IMR-90 (cell line): ENCODE data around the gene EXOC6B. TPM values are rescaled to one million over a fixed set of nuclear protein-coding genes. Genes with fewer than 3 reads are reported as not detected.

ENCODE experiments used
- ATAC-seq: fragments of 200-7000 bp; cut with Tn5 transposase; 2 replicates; pipeline ENCODE4 v1.9.1; 2020; ENCODE audit warnings: low read depth, mild to moderate bottlenecking, moderate library complexity
- BruUV-seq: library from RNA; stranded (reverse); fragments of 400-500 nt; replicated peaks from 2 replicates; lab custom pipeline; 2021; lab: Mats Ljungman, UMichigan
- CTCF ChIA-PET: fragments of 300-600 bp; formaldehyde crosslinking; extraction: SDS; loops from one replicate; lab custom pipeline; 2021; ENCODE audit warnings: antibody characterized with exemption; lab: Yijun Ruan, JAX
- POLR2A ChIA-PET: fragments of 300-600 bp; sonication (Branson Sonifier 250); formaldehyde crosslinking; loops from one replicate; lab custom pipeline; 2022; ENCODE audit warnings: antibody characterized with exemption; ENCODE audit not compliant: unreplicated experiment; lab: Charles Lee
- DNase-seq: peaks from one replicate; pipeline ENCODE4 v3.0.0; 2013
- H2AFZ ChIP-seq: replicated peaks from 2 replicates; pipeline ENCODE3; 2013; ENCODE audit warnings: low read length, mild to moderate bottlenecking; ENCODE audit not compliant: poor library complexity
- H2AK5ac ChIP-seq: 2 replicates; pipeline ENCODE4 v1.6.1; 2013; ENCODE audit warnings: low read depth, low read length, inconsistent platforms
- H2AK9ac ChIP-seq: replicated peaks from 2 replicates; pipeline ENCODE3; 2013; ENCODE audit warnings: mild to moderate bottlenecking, low read depth, low read length, moderate library complexity; ENCODE audit not compliant: poor library complexity
- H2BK120ac ChIP-seq: 2 replicates; pipeline ENCODE4 v1.6.1; 2013; ENCODE audit warnings: low read depth, low read length, inconsistent platforms
- H2BK15ac ChIP-seq: 3 replicates; pipeline ENCODE4 v1.6.1; 2013; ENCODE audit warnings: low read depth, low read length, inconsistent platforms
- H2BK20ac ChIP-seq: 2 replicates; pipeline ENCODE4 v1.6.1; 2013; ENCODE audit warnings: low read depth, mild to moderate bottlenecking, inconsistent platforms, low read length, moderate library complexity
- H2BK5ac ChIP-seq: 2 replicates; pipeline ENCODE4 v1.6.1; 2013; ENCODE audit warnings: mild to moderate bottlenecking, low read depth, low read length, inconsistent platforms; ENCODE audit not compliant: poor library complexity, severe bottlenecking
- H3K14ac ChIP-seq: replicated peaks from 2 replicates; pipeline ENCODE4 v1.6.1; 2013; ENCODE audit warnings: low read depth, low read length, inconsistent platforms
- H3K18ac ChIP-seq: 2 replicates; pipeline ENCODE4 v1.6.1; 2013; ENCODE audit warnings: low read depth, low read length, control low read depth
- H3K23ac ChIP-seq: 2 replicates; pipeline ENCODE4 v1.6.1; 2013; ENCODE audit warnings: low read depth, low read length, inconsistent platforms
- H3K27ac ChIP-seq: 2 replicates; pipeline ENCODE4 v1.5.1; 2013; ENCODE audit warnings: mild to moderate bottlenecking, control low read depth, low read length; ENCODE audit not compliant: insufficient read depth
- H3K27me3 ChIP-seq: 2 replicates; pipeline ENCODE4 v1.6.1; 2013; ENCODE audit warnings: low read length; ENCODE audit not compliant: control insufficient read depth, insufficient read depth
- H3K36me3 ChIP-seq: 2 replicates; pipeline ENCODE4 v1.6.1; 2013; ENCODE audit warnings: low read length, mixed read lengths; ENCODE audit not compliant: control insufficient read depth, insufficient read depth
- H3K4ac ChIP-seq: 2 replicates; pipeline ENCODE4 v1.6.1; 2013; ENCODE audit warnings: low read depth, low read length, inconsistent platforms
- H3K4me1 ChIP-seq: 2 replicates; pipeline ENCODE4 v1.6.1; 2013; ENCODE audit warnings: low read length, mixed read lengths; ENCODE audit not compliant: control insufficient read depth, insufficient read depth
- H3K4me2 ChIP-seq: 2 replicates; pipeline ENCODE4 v1.6.1; 2013; ENCODE audit warnings: low read depth, mild to moderate bottlenecking, control low read depth, low read length, moderate library complexity
- H3K4me3 ChIP-seq: 2 replicates; pipeline ENCODE4 v1.5.1; 2013; ENCODE audit warnings: low read depth, mild to moderate bottlenecking, control low read depth, low read length, moderate library complexity; ENCODE audit not compliant: insufficient read depth
- H3K56ac ChIP-seq: 2 replicates; pipeline ENCODE4 v1.6.1; 2013; ENCODE audit warnings: low read length, inconsistent platforms; ENCODE audit not compliant: insufficient read depth; ENCODE audit errors: extremely low read depth
- H3K79me1 ChIP-seq, 2 experiments: 2 replicates each; pipeline ENCODE4 v1.6.1; 2013; ENCODE audit warnings: low read length in 2 of 2, inconsistent platforms in 1 of 2, low read depth in 1 of 2
- H3K9ac ChIP-seq: 2 replicates; pipeline ENCODE4 v1.6.1; 2013; ENCODE audit warnings: low read depth, low read length, control low read depth
- H3K9me1 ChIP-seq: 2 replicates; pipeline ENCODE4 v1.6.1; 2013; ENCODE audit warnings: low read length, inconsistent platforms; ENCODE audit not compliant: insufficient read depth
- H3K9me3 ChIP-seq: 2 replicates; pipeline ENCODE4 v1.6.1; 2013; ENCODE audit warnings: low read length; ENCODE audit not compliant: control insufficient read depth, insufficient read depth
- H4K20me1 ChIP-seq: 2 replicates; pipeline ENCODE4 v1.6.1; 2013; ENCODE audit warnings: low read length, inconsistent platforms; ENCODE audit not compliant: insufficient read depth
- H4K5ac ChIP-seq: 2 replicates; pipeline ENCODE4 v1.6.1; 2013; ENCODE audit warnings: mild to moderate bottlenecking, low read depth, low read length, control low read depth
- H4K8ac ChIP-seq, 2 experiments: 2 replicates each; pipeline ENCODE4 v1.6.1; 2013; ENCODE audit warnings: low read depth in 2 of 2, low read length in 2 of 2, control low read depth in 1 of 2, inconsistent platforms in 1 of 2
- H4K91ac ChIP-seq: 2 replicates; pipeline ENCODE4 v1.6.1; 2013; ENCODE audit warnings: low read depth, low read length, inconsistent platforms; ENCODE audit not compliant: insufficient read depth
- BHLHE40 ChIP-seq: fragments of 150-350 bp; IDR thresholded peaks from 2 replicates; pipeline ENCODE4 v1.6.1; 2016; ENCODE audit warnings: mild to moderate bottlenecking, low read depth, low read length
- CEBPB ChIP-seq: IDR thresholded peaks from 2 replicates; pipeline ENCODE4 v1.6.1; 2012; ENCODE audit warnings: low read depth, low read length, improper control_type of control experiment
- CHD1 ChIP-seq: IDR thresholded peaks from 2 replicates; pipeline ENCODE4 v1.6.1; 2012; ENCODE audit warnings: low read depth, low read length, improper control_type of control experiment
- FOS ChIP-seq: fragments of 150-350 bp; IDR thresholded peaks from 2 replicates; pipeline ENCODE4 v1.6.1; 2016; ENCODE audit warnings: low read depth, low read length
- MAFK ChIP-seq: IDR thresholded peaks from 2 replicates; pipeline ENCODE4 v1.6.1; 2012; ENCODE audit warnings: low read depth, low read length, improper control_type of control experiment
- MAZ ChIP-seq: IDR thresholded peaks from 2 replicates; pipeline ENCODE4 v1.6.1; 2012; ENCODE audit warnings: low read depth, mild to moderate bottlenecking, low read length, improper control_type of control experiment, moderate library complexity, borderline replicate concordance
- MXI1 ChIP-seq: IDR thresholded peaks from 2 replicates; pipeline ENCODE4 v1.6.1; 2012; ENCODE audit warnings: low read depth, mild to moderate bottlenecking, low read length, moderate library complexity, borderline replicate concordance
- NFE2L2 ChIP-seq: fragments of 150-350 bp; IDR thresholded peaks from 2 replicates; pipeline ENCODE4 v1.6.1; 2016; ENCODE audit warnings: low read depth, mild to moderate bottlenecking, low read length
- POLR2A ChIP-seq: IDR thresholded peaks from 2 replicates; pipeline ENCODE4 v1.6.1; 2012; ENCODE audit warnings: mild to moderate bottlenecking, low read depth, low read length
- RAD21 ChIP-seq: IDR thresholded peaks from 2 replicates; pipeline ENCODE4 v1.6.1; 2012; ENCODE audit warnings: low read length, improper control_type of control experiment
- RCOR1 ChIP-seq: IDR thresholded peaks from 2 replicates; pipeline ENCODE4 v1.6.1; 2012; ENCODE audit warnings: mild to moderate bottlenecking, low read length, improper control_type of control experiment; ENCODE audit not compliant: insufficient replicate concordance
- RFX5 ChIP-seq: IDR thresholded peaks from 2 replicates; pipeline ENCODE4 v1.8.0; 2012; ENCODE audit warnings: low read depth, mild to moderate bottlenecking, low read length, moderate library complexity
- SMC3 ChIP-seq: fragments of 150-350 bp; IDR thresholded peaks from 2 replicates; pipeline ENCODE4 v1.6.1; 2016; ENCODE audit warnings: low read depth, mild to moderate bottlenecking, antibody characterized with exemption, low read length, moderate library complexity
- WGBS, 2 experiments: methylation state at CpG; one replicate each; pipeline versions ENCODE4 v1.1.5 to v1.1.7; 2013; ENCODE audit warnings: missing lambda C conversion rate in 2 of 2; ENCODE audit not compliant: insufficient read length in 1 of 2; ENCODE audit errors: extremely low coverage in 2 of 2; 5-methylcytosine and 5-hydroxymethylcytosine counted together
- dilution Hi-C: fragments of 300-500 bp; cut with HindIII; formaldehyde crosslinking; loops from one replicate; pipeline ENCODE4 v1.14.3; 2018; ENCODE audit warnings: low sequenced_read_pairs; ENCODE audit not compliant: unreplicated experiment
- in situ Hi-C: fragments of 300-500 bp; cut with MboI; formaldehyde crosslinking; loops from 3 replicates; pipeline ENCODE4 v1.14.3; 2019; ENCODE audit warnings: low sequenced_read_pairs, inconsistent platforms, mixed read lengths
- intact Hi-C: fragments of 100-400 bp; cut with micrococcal nuclease; formaldehyde crosslinking; loops from 2 replicates; pipeline ENCODE4 v1.10.0; 2022
- polyA plus RNA-seq, 3 experiments: library from polyadenylated mRNA; depleted of rRNA; stranded (reverse); fragments of >200 nt; gene quantifications; 2 replicates each; pipeline ENCODE4 v1.2.3, GENCODE V29; 2012; ENCODE audit warnings: low replicate concordance in 1 of 3
- total RNA-seq: library from RNA; depleted of rRNA; stranded (reverse); fragments of >200 nt; gene quantifications from 2 replicates; pipeline ENCODE4 v1.2.3, GENCODE V29; 2012
- TF ChIP-seq, protein P1 (sequence below): fragments of 150-350 bp; IDR thresholded peaks from 2 replicates; pipeline ENCODE4 v1.6.1; 2017; ENCODE audit warnings: mild to moderate bottlenecking, antibody characterized with exemption, low read length, low read depth
- TF ChIP-seq, protein P2 (sequence below): fragments of 150-350 bp; IDR thresholded peaks from 2 replicates; pipeline ENCODE4 v1.6.1; 2016; ENCODE audit warnings: low read depth, mild to moderate bottlenecking, low read length, moderate library complexity, borderline replicate concordance
- TF ChIP-seq, protein P3 (sequence below): conservative IDR thresholded peaks from 2 replicates; pipeline ENCODE4 v1.5.1; 2012; ENCODE audit warnings: mild to moderate bottlenecking, low read depth, low read length, improper control_type of control experiment

The EXOC6B gene
- total and polyA plus RNA-seq, 2 of the 4 experiments (the other 2 are of a cell fraction): 10.2 to 29.4 TPM

DNA sequence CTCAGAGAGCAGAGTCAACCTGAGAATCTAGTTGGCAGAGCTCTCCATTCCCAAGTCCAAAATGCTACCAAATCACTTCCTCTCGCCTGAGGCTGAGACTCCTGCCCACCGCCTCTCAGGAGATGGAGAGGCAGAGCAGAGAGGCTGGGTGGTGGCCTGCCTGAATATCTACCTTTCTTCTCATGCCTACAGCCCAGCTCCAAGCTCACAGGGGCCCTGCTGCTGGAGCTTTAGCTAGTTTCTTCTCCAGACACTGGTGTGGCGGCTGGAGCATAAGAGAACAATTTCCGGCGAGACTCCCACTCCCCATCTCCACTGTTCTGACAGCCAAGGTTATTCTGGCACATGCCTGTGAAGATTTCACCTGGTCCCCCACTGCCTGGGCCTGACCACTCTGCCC lies 670.1 kb downstream of the EXOC6B start:
- Histone ChIP-seq H3K18ac (no peak overlapping the region), H2BK15ac (no peak overlapping the region)
- CTCF ChIA-PET: no interaction called here

More for the DNA sequence above, 670.1 kb downstream of the EXOC6B start:
- dilution Hi-C loops (no loop called here), intact Hi-C loops (no loop called here), in situ Hi-C loops (loop anchor here (10.0 kb wide), 3 partner anchors 231 to 419 kb away; no protein-coding TSS in a partner anchor)
- no peak overlapping the region for H3K4ac ChIP-seq
- POLR2A ChIA-PET: no interaction called here
- H3K27me3 ChIP-seq: peaks cover 73% of the 10 kb centered on the region
- no peak overlapping the region for H2AK5ac ChIP-seq
- H4K5ac ChIP-seq: no peak overlapping the region
- H4K91ac ChIP-seq: no peak overlapping the region
- no peak overlapping the region for H2BK5ac ChIP-seq
- no TSS peak for BruUV-seq
- H3K9me3 ChIP-seq: no peaks in the 10 kb centered on the region
- H4K8ac ChIP-seq: no peak overlapping the region
- no peak overlapping the region for H2BK120ac ChIP-seq
- H3K79me1 ChIP-seq: no peaks in the 10 kb centered on the region
- WGBS, 2 experiments: 84% methylated on average over 3 of the region's 5 CpGs; no CpG with 5 or more reads in 1 of the 2 experiments
- no peak overlapping the region for H3K4me3 ChIP-seq
- no peaks in the 10 kb centered on the region for H3K4me1 ChIP-seq
- H3K9ac ChIP-seq: no peak overlapping the region
- H2AFZ ChIP-seq: no peak overlapping the region
- DNase-seq (no peak), ATAC-seq (no peak)
- no peak overlapping the region for H3K23ac ChIP-seq
- no peak overlapping the region for H3K4me2 ChIP-seq
- H2AK9ac ChIP-seq: no peak overlapping the region
- H3K27ac ChIP-seq: no peak overlapping the region
- H2BK20ac ChIP-seq: no peak overlapping the region
- H3K56ac ChIP-seq: no peak overlapping the region
- no peaks in the 10 kb centered on the region; the same call in 1 of the 2 replicates for H3K9me1 ChIP-seq
- no peaks in the 10 kb centered on the region for H3K36me3 ChIP-seq
- no peaks in the 10 kb centered on the region for H4K20me1 ChIP-seq
- TF ChIP-seq CEBPB (no peak), RAD21 (no peak), RFX5 (no peak), NFE2L2 (no peak), MAFK (no peak), SMC3 (no peak), BHLHE40 (no peak), RCOR1 (no peak), POLR2A (no peak), MXI1 (no peak), MAZ (no peak), FOS (no peak), CHD1 (no peak)
- TF ChIP-seq, protein P1, sequence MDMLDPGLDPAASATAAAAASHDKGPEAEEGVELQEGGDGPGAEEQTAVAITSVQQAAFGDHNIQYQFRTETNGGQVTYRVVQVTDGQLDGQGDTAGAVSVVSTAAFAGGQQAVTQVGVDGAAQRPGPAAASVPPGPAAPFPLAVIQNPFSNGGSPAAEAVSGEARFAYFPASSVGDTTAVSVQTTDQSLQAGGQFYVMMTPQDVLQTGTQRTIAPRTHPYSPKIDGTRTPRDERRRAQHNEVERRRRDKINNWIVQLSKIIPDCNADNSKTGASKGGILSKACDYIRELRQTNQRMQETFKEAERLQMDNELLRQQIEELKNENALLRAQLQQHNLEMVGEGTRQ: no peak
- TF ChIP-seq, protein P2, sequence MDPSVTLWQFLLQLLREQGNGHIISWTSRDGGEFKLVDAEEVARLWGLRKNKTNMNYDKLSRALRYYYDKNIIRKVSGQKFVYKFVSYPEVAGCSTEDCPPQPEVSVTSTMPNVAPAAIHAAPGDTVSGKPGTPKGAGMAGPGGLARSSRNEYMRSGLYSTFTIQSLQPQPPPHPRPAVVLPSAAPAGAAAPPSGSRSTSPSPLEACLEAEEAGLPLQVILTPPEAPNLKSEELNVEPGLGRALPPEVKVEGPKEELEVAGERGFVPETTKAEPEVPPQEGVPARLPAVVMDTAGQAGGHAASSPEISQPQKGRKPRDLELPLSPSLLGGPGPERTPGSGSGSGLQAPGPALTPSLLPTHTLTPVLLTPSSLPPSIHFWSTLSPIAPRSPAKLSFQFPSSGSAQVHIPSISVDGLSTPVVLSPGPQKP: no peak
- TF ChIP-seq, protein P3, sequence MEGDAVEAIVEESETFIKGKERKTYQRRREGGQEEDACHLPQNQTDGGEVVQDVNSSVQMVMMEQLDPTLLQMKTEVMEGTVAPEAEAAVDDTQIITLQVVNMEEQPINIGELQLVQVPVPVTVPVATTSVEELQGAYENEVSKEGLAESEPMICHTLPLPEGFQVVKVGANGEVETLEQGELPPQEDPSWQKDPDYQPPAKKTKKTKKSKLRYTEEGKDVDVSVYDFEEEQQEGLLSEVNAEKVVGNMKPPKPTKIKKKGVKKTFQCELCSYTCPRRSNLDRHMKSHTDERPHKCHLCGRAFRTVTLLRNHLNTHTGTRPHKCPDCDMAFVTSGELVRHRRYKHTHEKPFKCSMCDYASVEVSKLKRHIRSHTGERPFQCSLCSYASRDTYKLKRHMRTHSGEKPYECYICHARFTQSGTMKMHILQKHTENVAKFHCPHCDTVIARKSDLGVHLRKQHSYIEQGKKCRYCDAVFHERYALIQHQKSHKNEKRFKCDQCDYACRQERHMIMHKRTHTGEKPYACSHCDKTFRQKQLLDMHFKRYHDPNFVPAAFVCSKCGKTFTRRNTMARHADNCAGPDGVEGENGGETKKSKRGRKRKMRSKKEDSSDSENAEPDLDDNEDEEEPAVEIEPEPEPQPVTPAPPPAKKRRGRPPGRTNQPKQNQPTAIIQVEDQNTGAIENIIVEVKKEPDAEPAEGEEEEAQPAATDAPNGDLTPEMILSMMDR: no peak
- no peak overlapping the region for H3K14ac ChIP-seq
